PC-9 (cell line): ENCODE measurements around the gene RBM12. TPM values are rescaled to one million over a fixed set of nuclear protein-coding genes. Genes with fewer than 3 reads are reported as not detected.

ENCODE experiments used
- BruUV-seq: library from RNA; stranded (reverse); fragments of 400-500 nt; replicated peaks from 2 replicates; lab custom pipeline; 2021; lab: Mats Ljungman, UMichigan
- CTCF ChIA-PET: fragments of 300-600 bp; sonication (Branson Sonifier 250); formaldehyde crosslinking; loops from one replicate; lab custom pipeline; 2022; ENCODE audit warnings: antibody characterized with exemption; lab: Charles Lee
- POLR2A ChIA-PET: fragments of 300-600 bp; sonication (Branson Sonifier 250); formaldehyde crosslinking; loops from one replicate; lab custom pipeline; 2022; ENCODE audit warnings: antibody characterized with exemption; ENCODE audit not compliant: unreplicated experiment; lab: Charles Lee
- DNase-seq, 2 experiments: peaks; one replicate each; pipeline versions ENCODE4 v3.0.0 to v3.0.0-alpha.2; 2015 to 2022; ENCODE audit warnings: mixed read lengths in 1 of 2
- H2AFZ ChIP-seq: fragments of 200-600 bp; sonication (generic); 2 replicates; pipeline ENCODE4 v1.8.1; 2017; ENCODE audit warnings: antibody characterized with exemption
- H3F3A ChIP-seq: fragments of 200-600 bp; sonication (generic); 2 replicates; pipeline ENCODE4 v1.8.1; 2017; ENCODE audit warnings: antibody characterized with exemption, mild to moderate bottlenecking, low read depth; ENCODE audit not compliant: insufficient read depth
- H3K27ac ChIP-seq: fragments of 200-600 bp; sonication (generic); 2 replicates; pipeline ENCODE4 v1.6.1; 2016; ENCODE audit warnings: mixed run types
- H3K27me3 ChIP-seq: fragments of 200-600 bp; sonication (generic); 2 replicates; pipeline ENCODE4 v1.6.1; 2016; ENCODE audit warnings: low read depth, mixed run types; ENCODE audit not compliant: insufficient read depth
- H3K36me3 ChIP-seq: fragments of 200-600 bp; sonication (generic); 2 replicates; pipeline ENCODE4 v1.6.1; 2016; ENCODE audit warnings: low read depth, mixed run types
- H3K4me1 ChIP-seq: fragments of 200-600 bp; sonication (generic); replicated peaks from 2 replicates; pipeline ENCODE4 v1.6.1; 2016; ENCODE audit warnings: mixed run types; ENCODE audit not compliant: insufficient read depth
- H3K4me2 ChIP-seq: fragments of 200-600 bp; sonication (generic); 2 replicates; pipeline ENCODE4 v1.6.1; 2017; ENCODE audit warnings: mixed run types
- H3K4me3 ChIP-seq: fragments of 200-600 bp; sonication (generic); 2 replicates; pipeline ENCODE4 v1.6.1; 2016; ENCODE audit warnings: mixed run types
- H3K79me2 ChIP-seq: fragments of 200-600 bp; sonication (generic); 2 replicates; pipeline ENCODE4 v1.6.1; 2017; ENCODE audit warnings: low read depth, mixed run types
- H3K9me2 ChIP-seq: fragments of 200-600 bp; sonication (generic); 2 replicates; pipeline ENCODE4 v1.8.1; 2017; ENCODE audit warnings: mild to moderate bottlenecking; ENCODE audit not compliant: insufficient read depth
- H3K9me3 ChIP-seq: fragments of 200-600 bp; sonication (generic); 2 replicates; pipeline ENCODE4 v1.8.1; 2016; ENCODE audit warnings: low read depth; ENCODE audit not compliant: insufficient read depth
- H4K20me1 ChIP-seq: fragments of 200-600 bp; sonication (generic); 2 replicates; pipeline ENCODE4 v1.8.1; 2017; ENCODE audit not compliant: insufficient read depth
- CTCF ChIP-seq: fragments of 200-600 bp; sonication (generic); conservative IDR thresholded peaks from 2 replicates; pipeline ENCODE4 v1.6.1; 2017; ENCODE audit warnings: mixed run types, antibody characterized with exemption, mild to moderate bottlenecking, moderate library complexity
- EZH2 ChIP-seq: fragments of 200-600 bp; sonication (generic); IDR thresholded peaks from 2 replicates; pipeline ENCODE4 v1.8.0; 2017; ENCODE audit warnings: antibody characterized with exemption, low read depth
- intact Hi-C: fragments of 100-400 bp; cut with micrococcal nuclease; formaldehyde crosslinking; loops from one replicate; pipeline ENCODE4 v1.10.0; 2022; ENCODE audit not compliant: unreplicated experiment
- total RNA-seq: library from RNA; stranded (reverse); gene quantifications from 2 replicates; pipeline ENCODE4 v1.2.3, GENCODE V29; 2021

Gene RBM12
- total RNA-seq, 1 experiment from 2014 or later = 81.2 TPM

- no peaks in the 10 kb centered on the region for H3K4me1 ChIP-seq
- intact Hi-C loops = no loop called here
- no peak for DNase-seq
- no TSS peak for BruUV-seq
- POLR2A ChIA-PET = interaction anchor here (0.6 kb wide), 1 partner anchor 36 kb away, joined by 3 read pairs; no protein-coding TSS in a partner anchor
- H4K20me1 ChIP-seq = peaks cover 16% of the 10 kb centered on the region; the same call in 1 of the 2 replicates
- no peaks in the 10 kb centered on the region for H3K9me3 ChIP-seq
- H3K27me3 ChIP-seq = no peaks in the 10 kb centered on the region
- CTCF ChIA-PET = interaction anchor here (0.5 kb wide), 1 partner anchor 174 kb away, joined by 4 read pairs; no protein-coding TSS in a partner anchor
- TF ChIP-seq CTCF = no peak
- TF ChIP-seq EZH2 = no peak
- H2AFZ ChIP-seq = no peak overlapping the region
- H3F3A ChIP-seq = peaks cover 7% of the 10 kb centered on the region; the same call in 1 of the 2 replicates
- no peak overlapping the region for H3K4me3 ChIP-seq
- no peak overlapping the region for H3K4me2 ChIP-seq
- no peak overlapping the region for H3K27ac ChIP-seq
- H3K9me2 ChIP-seq = no peaks in the 10 kb centered on the region
- no peaks in the 10 kb centered on the region for H3K36me3 ChIP-seq
- peaks cover 84% of the 10 kb centered on the region for H3K79me2 ChIP-seq
Observed at GRCh38 chr20:35641743-35642142, 23.0 kb downstream of the RBM12 start.

- TF ChIP-seq CTCF (no peak), EZH2 (no peak)
- Histone ChIP-seq H3F3A (peaks cover 7% of the 10 kb centered on the region; the same call in 1 of the 2 replicates), H3K4me1 (no peaks in the 10 kb centered on the region), H3K9me3 (no peaks in the 10 kb centered on the region), H3K79me2 (peaks cover 84% of the 10 kb centered on the region), H3K4me3 (no peak overlapping the region), H3K27ac (no peak overlapping the region), H4K20me1 (peaks cover 16% of the 10 kb centered on the region; the same call in 1 of the 2 replicates), H3K27me3 (no peaks in the 10 kb centered on the region), H3K4me2 (no peak overlapping the region), H3K36me3 (no peaks in the 10 kb centered on the region), H3K9me2 (no peaks in the 10 kb centered on the region), H2AFZ (no peak overlapping the region)
- ChIA-PET POLR2A (interaction anchor here (0.6 kb wide), 1 partner anchor 190 kb away, joined by 3 read pairs; no protein-coding TSS in a partner anchor), CTCF (no interaction called here)
- no peak for DNase-seq
- no TSS peak for BruUV-seq
- intact Hi-C loops = no loop called here
Observed at GRCh38 chr20:35640724-35641123, 24.0 kb downstream of the RBM12 start.

- no peak for DNase-seq
- TF ChIP-seq EZH2 (no peak), CTCF (no peak)
- Histone ChIP-seq H3K27ac (no peak overlapping the region), H3K36me3 (no peaks in the 10 kb centered on the region), H3K4me1 (no peaks in the 10 kb centered on the region), H3K4me2 (no peak overlapping the region), H3K27me3 (no peaks in the 10 kb centered on the region), H3K4me3 (no peak overlapping the region), H3K79me2 (peaks cover 75% of the 10 kb centered on the region), H3F3A (peaks cover 7% of the 10 kb centered on the region; the same call in 1 of the 2 replicates), H3K9me3 (no peaks in the 10 kb centered on the region), H4K20me1 (peaks cover 8% of the 10 kb centered on the region; the same call in 1 of the 2 replicates), H3K9me2 (no peaks in the 10 kb centered on the region), H2AFZ (no peak overlapping the region)
- CTCF ChIA-PET = no interaction called here
- intact Hi-C loops = no loop called here
- POLR2A ChIA-PET = no interaction called here
- no TSS peak for BruUV-seq
Observed at GRCh38 chr20:35638751-35639150, 25.9 kb downstream of the RBM12 start.
